Right lung (tissue), 5 donors: ENCODE results near the gene SPDYC. TPM values are rescaled to one million over a fixed set of nuclear protein-coding genes. Genes with fewer than 3 reads are reported as not detected.

ENCODE experiments used
- polyA plus RNA-seq, 5 donors: library from polyadenylated mRNA; unstranded; fragments of 120-200 nt; gene quantifications; one replicate each; pipeline versions ENCODE4 v1.2.1 to v1.2.3, GENCODE V29; 2013; ENCODE audit warnings: inconsistent platforms in 1 of 5, low replicate concordance in 1 of 5; ENCODE audit not compliant: insufficient read length in 5 of 5, insufficient read depth in 1 of 5

SPDYC gene
- polyA plus RNA-seq, 5 donors = 0.10 TPM; not detected in 4

Other genes starting within 250 kb of the SPDYC start
- 10 to 100 TPM; 10.4 to 18.2 (median 13.5) TPM for gene PPP2R5B, start 245.5 kb upstream of the SPDYC start, polyA plus RNA-seq
- under 1 TPM in 3 of 5 donors, not detected in 2; 0.15 to 0.27 (median 0.24) TPM for gene GPHA2, start 234.3 kb upstream of the SPDYC start, polyA plus RNA-seq
- gene MAJIN, start 198.1 kb upstream of the SPDYC start, polyA plus RNA-seq = not detected
- gene BATF2, start 173.3 kb upstream of the SPDYC start, polyA plus RNA-seq = 1 to 10 TPM; 3.3 to 4.3 (median 3.9) TPM
- 10 to 100 TPM; 39.1 to 77.6 (median 48.9) TPM for gene ARL2, start 156.1 kb upstream of the SPDYC start, polyA plus RNA-seq
- 10 to 100 TPM; 19.8 to 29.3 (median 24.4) TPM for gene SNX15, start 142.8 kb upstream of the SPDYC start, polyA plus RNA-seq
- gene SAC3D1, start 129.0 kb upstream of the SPDYC start, polyA plus RNA-seq = 10 to 100 TPM in 3 of 5 donors, 1 to 10 TPM in 2; 8.9 to 16.8 (median 10.4) TPM
- 10 to 100 TPM; 12.0 to 21.2 (median 16.5) TPM for gene NAALADL1, start 111.7 kb upstream of the SPDYC start, polyA plus RNA-seq
- 10 to 100 TPM; 12.9 to 25.1 (median 17.9) TPM for gene CDCA5, start 86.2 kb upstream of the SPDYC start, polyA plus RNA-seq
- gene ZFPL1, start 86.0 kb upstream of the SPDYC start, polyA plus RNA-seq = 10 to 100 TPM; 23.5 to 35.3 (median 29.7) TPM
- 100 to 1,000 TPM in 2 of 5 donors, 10 to 100 TPM in 3; 84.5 to 148 (median 99.6) TPM for gene VPS51, start 74.0 kb upstream of the SPDYC start, polyA plus RNA-seq
- 10 to 100 TPM; 18.0 to 27.0 (median 20.6) TPM for gene TM7SF2, start 58.4 kb upstream of the SPDYC start, polyA plus RNA-seq
- 1 to 10 TPM; 3.7 to 9.9 (median 4.5) TPM for gene ZNHIT2, start 52.5 kb upstream of the SPDYC start, polyA plus RNA-seq
- 1,000 to 10,000 TPM in 1 of 5 donors, 100 to 1,000 TPM in 4; 725 to 1,079 (median 855) TPM for gene FAU, start 48.1 kb upstream of the SPDYC start, polyA plus RNA-seq
- gene MRPL49, start 47.9 kb upstream of the SPDYC start, polyA plus RNA-seq = 10 to 100 TPM; 40.7 to 48.7 (median 43.5) TPM
- gene SYVN1, start 35.7 kb upstream of the SPDYC start, polyA plus RNA-seq = 10 to 100 TPM; 39.1 to 50.0 (median 49.1) TPM
- 100 to 1,000 TPM in 1 of 5 donors, 10 to 100 TPM in 4; 60.7 to 100 (median 86.2) TPM for gene CAPN1, start 11.7 kb downstream of the SPDYC start, polyA plus RNA-seq
- 10 to 100 TPM; 18.5 to 29.2 (median 27.0) TPM for gene POLA2, start 91.7 kb downstream of the SPDYC start, polyA plus RNA-seq
- 10 to 100 TPM in 2 of 5 donors, 1 to 10 TPM in 3; 1.9 to 13.9 (median 8.4) TPM for gene CDC42EP2, start 144.6 kb downstream of the SPDYC start, polyA plus RNA-seq
- gene DPF2, start 163.6 kb downstream of the SPDYC start, polyA plus RNA-seq = 10 to 100 TPM; 75.8 to 100.0 (median 84.9) TPM
- gene TIGD3, start 184.5 kb downstream of the SPDYC start, polyA plus RNA-seq = under 1 TPM; 0.10 to 0.28 (median 0.21) TPM
- gene SLC25A45, start 212.4 kb downstream of the SPDYC start, polyA plus RNA-seq = 10 to 100 TPM in 4 of 5 donors, 1 to 10 TPM in 1; 9.8 to 14.5 (median 13.3) TPM
- gene FRMD8, start 216.4 kb downstream of the SPDYC start, polyA plus RNA-seq = 10 to 100 TPM; 12.2 to 23.4 (median 17.9) TPM